Astrocyte (in vitro differentiated cells and primary cell): ENCODE data around the gene GAD1. TPM values are rescaled to one million over a fixed set of nuclear protein-coding genes. Genes with fewer than 3 reads are reported as not detected.
A peak's percentile ranks its signal among the peaks of the same experiment; 100 is the strongest.

Source experiments
- DNase-seq: peaks from one replicate; pipeline ENCODE4 v3.0.0-alpha.2; 2010; ENCODE audit warnings: low read depth
- FAIRE-seq: peaks from 2 replicates; lab custom pipeline; 2011; peaks lifted over from hg19 to GRCh38; lab: Jason Lieb, UNC
- H2AFZ ChIP-seq: 2 replicates; pipeline ENCODE4 v1.6.0; 2012; ENCODE audit warnings: low read depth, low read length, inconsistent platforms
- H3K27ac ChIP-seq: 2 replicates; pipeline ENCODE4 v1.5.1; 2011; ENCODE audit warnings: low read depth, low read length, inconsistent platforms
- H3K27me3 ChIP-seq: 2 replicates; pipeline ENCODE4 v1.6.0; 2011; ENCODE audit warnings: low read length, inconsistent platforms; ENCODE audit not compliant: insufficient read depth
- H3K36me3 ChIP-seq: 2 replicates; pipeline ENCODE4 v1.5.1; 2011; ENCODE audit warnings: low read length, inconsistent platforms; ENCODE audit not compliant: insufficient read depth
- H3K4me1 ChIP-seq: 2 replicates; pipeline ENCODE4 v1.5.1; 2011; ENCODE audit warnings: low read length, inconsistent platforms; ENCODE audit not compliant: insufficient read depth
- H3K4me2 ChIP-seq: 2 replicates; pipeline ENCODE4 v1.6.0; 2012; ENCODE audit warnings: low read length, inconsistent platforms
- H3K4me3 ChIP-seq: 2 replicates; pipeline ENCODE4 v1.5.1; 2011; ENCODE audit warnings: low read depth, mild to moderate bottlenecking, low read length, inconsistent platforms; ENCODE audit not compliant: insufficient read depth
- H3K79me2 ChIP-seq: 2 replicates; pipeline ENCODE4 v1.6.0; 2012; ENCODE audit warnings: mild to moderate bottlenecking, low read length, inconsistent platforms; ENCODE audit not compliant: insufficient read depth
- H3K9ac ChIP-seq: 2 replicates; pipeline ENCODE4 v1.6.0; 2012; ENCODE audit warnings: mild to moderate bottlenecking, low read length, inconsistent platforms
- H3K9me3 ChIP-seq: 2 replicates; pipeline ENCODE4 v1.5.1; 2012; ENCODE audit warnings: low read depth, mild to moderate bottlenecking, low read length, inconsistent platforms; ENCODE audit not compliant: insufficient read depth
- H4K20me1 ChIP-seq: 2 replicates; pipeline ENCODE4 v1.6.0; 2012; ENCODE audit warnings: low read length, inconsistent platforms; ENCODE audit not compliant: insufficient read depth
- H3K27ac Mint-ChIP-seq: one replicate; pipeline ENCODE4 v1.8.0; 2021; ENCODE audit warnings: mild to moderate bottlenecking, mixed read lengths; ENCODE audit not compliant: unreplicated experiment
- H3K27me3 Mint-ChIP-seq: one replicate; pipeline ENCODE4 v1.8.0; 2021; ENCODE audit warnings: low read depth, mixed read lengths; ENCODE audit not compliant: unreplicated experiment
- H3K36me3 Mint-ChIP-seq: one replicate; pipeline ENCODE4 v1.8.0; 2021; ENCODE audit warnings: low read depth, mixed read lengths; ENCODE audit not compliant: unreplicated experiment
- H3K4me1 Mint-ChIP-seq: one replicate; pipeline ENCODE4 v1.8.0; 2021; ENCODE audit warnings: low read depth, mixed read lengths; ENCODE audit not compliant: unreplicated experiment
- H3K4me3 Mint-ChIP-seq: one replicate; pipeline ENCODE4 v1.8.0; 2021; ENCODE audit warnings: mild to moderate bottlenecking, moderate library complexity, mixed read lengths; ENCODE audit not compliant: unreplicated experiment
- H3K9me3 Mint-ChIP-seq: one replicate; pipeline ENCODE4 v1.8.0; 2021; ENCODE audit warnings: mild to moderate bottlenecking, mixed read lengths; ENCODE audit not compliant: unreplicated experiment
- EZH2 ChIP-seq: IDR thresholded peaks from 2 replicates; pipeline ENCODE4 v1.6.1; 2012; ENCODE audit warnings: mild to moderate bottlenecking, low read length, inconsistent platforms; ENCODE audit not compliant: insufficient read depth
- total RNA-seq: library from RNA; stranded (reverse); gene quantifications from 2 replicates; pipeline ENCODE4 v1.2.1, GENCODE V29; 2021
- TF ChIP-seq, protein P1 (sequence below): IDR thresholded peaks from 2 replicates; pipeline ENCODE4 v1.5.1; 2011; ENCODE audit warnings: low read depth, mild to moderate bottlenecking, inconsistent platforms, low read length, moderate library complexity; ENCODE audit not compliant: insufficient read depth

The GAD1 gene
- total RNA-seq, 1 donor from 2014 or later: 4.5 TPM

GRCh38 chr2:170886386-170886785 is 69.7 kb downstream of the GAD1 start:
- H3K9ac ChIP-seq: no peak overlapping the region
- no peaks in the 10 kb centered on the region for H3K36me3 ChIP-seq
- no peak overlapping the region for H2AFZ ChIP-seq
- H3K4me3 ChIP-seq: no peak overlapping the region
- peak overlapping the region; percentile 23 for H3K4me2 ChIP-seq
- Mint-ChIP-seq H3K27me3 (peaks cover 4% of the 10 kb centered on the region), H3K4me1 (peaks cover 15% of the 10 kb centered on the region), H3K36me3 (no peaks in the 10 kb centered on the region), H3K4me3 (no peak overlapping the region), H3K9me3 (peaks cover 6% of the 10 kb centered on the region), H3K27ac (peak overlapping the region; percentile 89)
- H3K27me3 ChIP-seq: no peaks in the 10 kb centered on the region
- H4K20me1 ChIP-seq: no peaks in the 10 kb centered on the region
- no peaks in the 10 kb centered on the region for H3K9me3 ChIP-seq
- no peaks in the 10 kb centered on the region for H3K79me2 ChIP-seq
- peak; percentile 95 for DNase-seq
- peak; percentile 92 for FAIRE-seq
- TF ChIP-seq, protein P1, sequence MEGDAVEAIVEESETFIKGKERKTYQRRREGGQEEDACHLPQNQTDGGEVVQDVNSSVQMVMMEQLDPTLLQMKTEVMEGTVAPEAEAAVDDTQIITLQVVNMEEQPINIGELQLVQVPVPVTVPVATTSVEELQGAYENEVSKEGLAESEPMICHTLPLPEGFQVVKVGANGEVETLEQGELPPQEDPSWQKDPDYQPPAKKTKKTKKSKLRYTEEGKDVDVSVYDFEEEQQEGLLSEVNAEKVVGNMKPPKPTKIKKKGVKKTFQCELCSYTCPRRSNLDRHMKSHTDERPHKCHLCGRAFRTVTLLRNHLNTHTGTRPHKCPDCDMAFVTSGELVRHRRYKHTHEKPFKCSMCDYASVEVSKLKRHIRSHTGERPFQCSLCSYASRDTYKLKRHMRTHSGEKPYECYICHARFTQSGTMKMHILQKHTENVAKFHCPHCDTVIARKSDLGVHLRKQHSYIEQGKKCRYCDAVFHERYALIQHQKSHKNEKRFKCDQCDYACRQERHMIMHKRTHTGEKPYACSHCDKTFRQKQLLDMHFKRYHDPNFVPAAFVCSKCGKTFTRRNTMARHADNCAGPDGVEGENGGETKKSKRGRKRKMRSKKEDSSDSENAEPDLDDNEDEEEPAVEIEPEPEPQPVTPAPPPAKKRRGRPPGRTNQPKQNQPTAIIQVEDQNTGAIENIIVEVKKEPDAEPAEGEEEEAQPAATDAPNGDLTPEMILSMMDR: no peak
- no peak for TF ChIP-seq EZH2
- H3K4me1 ChIP-seq: peaks cover 12% of the 10 kb centered on the region
- H3K27ac ChIP-seq: no peak overlapping the region

GRCh38 chr2:170887496-170887895 is 70.8 kb downstream of the GAD1 start:
- Histone ChIP-seq H3K79me2 (no peaks in the 10 kb centered on the region), H3K9ac (no peak overlapping the region), H3K27me3 (no peaks in the 10 kb centered on the region), H3K4me3 (no peak overlapping the region), H3K36me3 (no peaks in the 10 kb centered on the region), H3K9me3 (no peaks in the 10 kb centered on the region), H3K4me2 (no peak overlapping the region), H3K4me1 (peaks cover 12% of the 10 kb centered on the region), H2AFZ (no peak overlapping the region), H4K20me1 (no peaks in the 10 kb centered on the region), H3K27ac (no peak overlapping the region)
- no peak overlapping the region for H3K27ac Mint-ChIP-seq
- TF ChIP-seq EZH2: no peak
- TF ChIP-seq, protein P1: no peak
- no peaks in the 10 kb centered on the region for H3K27me3 Mint-ChIP-seq
- peaks cover 15% of the 10 kb centered on the region for H3K4me1 Mint-ChIP-seq
- no peak overlapping the region for H3K4me3 Mint-ChIP-seq
- no peaks in the 10 kb centered on the region for H3K36me3 Mint-ChIP-seq
- no peak for DNase-seq
- FAIRE-seq: no peak
- peaks cover 6% of the 10 kb centered on the region for H3K9me3 Mint-ChIP-seq

GRCh38 chr2:170887896-170888295 is 71.2 kb downstream of the GAD1 start:
- Mint-ChIP-seq H3K9me3 (peaks cover 6% of the 10 kb centered on the region), H3K4me3 (no peak overlapping the region), H3K4me1 (peaks cover 15% of the 10 kb centered on the region), H3K27me3 (no peaks in the 10 kb centered on the region), H3K36me3 (no peaks in the 10 kb centered on the region), H3K27ac (no peak overlapping the region)
- no peaks in the 10 kb centered on the region for H4K20me1 ChIP-seq
- FAIRE-seq (peak; percentile 49), DNase-seq (peak; percentile 61)
- H3K9me3 ChIP-seq: no peaks in the 10 kb centered on the region
- H3K4me3 ChIP-seq: no peak overlapping the region
- H3K79me2 ChIP-seq: no peaks in the 10 kb centered on the region
- H3K27ac ChIP-seq: no peak overlapping the region
- H2AFZ ChIP-seq: no peak overlapping the region
- peaks cover 12% of the 10 kb centered on the region for H3K4me1 ChIP-seq
- H3K4me2 ChIP-seq: no peak overlapping the region
- H3K9ac ChIP-seq: no peak overlapping the region
- H3K36me3 ChIP-seq: no peaks in the 10 kb centered on the region
- TF ChIP-seq, protein P1: no peak
- no peak for TF ChIP-seq EZH2
- H3K27me3 ChIP-seq: no peaks in the 10 kb centered on the region
